ENCODE results near the gene KLHDC9.
"Not testable (repeated sequence)": the region's sequence is repeated elsewhere in the genome, so short reads cannot be mapped to it uniquely, and the experiment has no call there.

Gene KLHDC9, protein sequence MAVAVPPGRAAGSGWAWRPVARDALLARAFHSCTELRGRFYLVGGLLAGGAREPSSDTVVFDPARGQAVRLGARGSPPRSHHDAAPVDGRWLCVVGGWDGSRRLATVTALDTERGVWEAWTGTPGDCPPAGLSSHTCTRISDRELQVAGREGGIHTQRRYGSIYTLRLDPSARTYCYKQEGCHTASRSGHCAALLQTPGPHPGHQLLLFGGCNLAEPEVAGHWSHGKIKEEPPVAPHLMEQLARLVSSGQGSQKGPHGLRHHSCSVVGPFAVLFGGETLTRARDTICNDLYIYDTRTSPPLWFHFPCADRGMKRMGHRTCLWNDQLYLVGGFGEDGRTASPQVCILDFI

DNA sequence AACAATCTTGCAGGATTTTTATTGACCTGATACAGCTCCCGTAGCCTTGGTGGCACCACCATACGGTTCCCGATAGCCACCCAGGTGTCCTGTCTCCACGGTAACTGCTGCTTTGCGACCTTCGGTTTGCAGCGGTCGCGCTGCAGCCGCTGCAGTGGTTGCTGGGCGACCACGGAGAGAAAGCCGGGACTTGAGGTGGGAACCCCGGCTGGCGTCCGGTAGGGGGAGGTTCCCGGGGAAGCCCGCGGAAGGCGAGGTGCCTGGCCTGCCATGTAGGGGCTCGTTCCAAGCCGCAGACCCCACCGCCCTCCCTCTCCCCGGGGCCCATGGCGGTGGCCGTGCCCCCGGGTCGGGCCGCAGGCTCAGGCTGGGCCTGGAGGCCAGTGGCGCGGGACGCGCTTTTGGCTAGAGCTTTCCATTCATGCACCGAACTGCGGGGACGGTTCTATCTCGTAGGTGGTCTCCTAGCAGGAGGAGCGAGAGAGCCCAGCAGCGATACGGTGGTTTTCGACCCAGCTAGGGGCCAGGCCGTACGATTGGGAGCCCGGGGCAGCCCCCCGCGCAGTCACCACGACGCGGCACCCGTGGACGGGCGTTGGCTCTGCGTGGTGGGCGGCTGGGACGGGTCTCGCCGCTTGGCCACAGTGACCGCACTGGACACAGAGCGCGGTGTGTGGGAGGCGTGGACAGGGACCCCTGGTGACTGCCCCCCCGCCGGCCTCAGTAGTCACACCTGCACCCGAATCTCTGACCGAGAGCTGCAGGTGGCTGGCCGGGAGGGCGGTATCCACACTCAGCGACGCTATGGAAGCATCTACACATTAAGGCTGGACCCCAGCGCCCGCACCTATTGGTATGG, at the start of gene KLHDC9:
KLHDC9 (plus strand) TSS at position 152 of the 859 bp plus-strand sequence; CDS start at position 327, 175 bp downstream.
- DNase-seq, result peak; percentile 75

DNA sequence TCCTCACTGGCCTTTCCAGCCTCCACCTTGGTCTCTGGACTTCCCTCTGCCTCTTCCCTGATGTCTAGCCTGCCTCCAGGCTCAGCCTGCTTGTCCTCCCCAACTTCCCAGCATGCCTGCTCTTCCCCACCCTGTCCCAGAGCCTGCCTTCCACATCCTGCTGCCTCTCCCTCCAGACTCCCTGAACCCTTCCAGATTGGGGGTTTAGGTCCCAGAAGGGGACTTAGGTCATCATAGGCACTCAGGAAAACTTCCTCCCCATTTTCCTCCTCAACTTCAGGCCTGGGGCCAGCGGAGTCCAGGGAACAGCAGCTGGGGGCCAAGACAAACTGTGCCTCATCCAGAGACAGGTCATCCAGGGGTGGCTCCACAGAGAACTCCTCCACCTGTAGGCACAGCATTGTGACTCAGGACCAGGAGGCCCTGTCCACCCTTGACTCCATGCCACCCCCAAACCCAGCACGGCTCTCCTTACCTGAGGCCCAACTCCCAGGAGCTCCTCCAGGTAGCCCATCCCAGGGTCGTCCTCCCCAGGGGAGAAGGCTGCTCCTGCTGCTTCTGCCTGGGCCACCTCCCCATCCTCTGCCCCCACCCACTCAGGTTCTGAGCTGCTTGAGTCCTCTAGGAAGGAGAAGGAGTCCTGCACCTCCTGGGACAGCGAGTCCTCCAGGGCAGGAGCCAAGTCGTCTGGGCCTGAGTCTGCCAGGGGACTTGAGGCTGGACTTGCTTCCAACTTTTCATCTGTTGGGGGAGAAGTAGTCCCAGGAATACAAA, 49.0 kb upstream of the KLHDC9 start:
- DNase-seq, result no peak

- DNase-seq, result no peak
Measured at GRCh38 chr1:161051219-161051618, 46.9 kb upstream of the KLHDC9 start.

DNA sequence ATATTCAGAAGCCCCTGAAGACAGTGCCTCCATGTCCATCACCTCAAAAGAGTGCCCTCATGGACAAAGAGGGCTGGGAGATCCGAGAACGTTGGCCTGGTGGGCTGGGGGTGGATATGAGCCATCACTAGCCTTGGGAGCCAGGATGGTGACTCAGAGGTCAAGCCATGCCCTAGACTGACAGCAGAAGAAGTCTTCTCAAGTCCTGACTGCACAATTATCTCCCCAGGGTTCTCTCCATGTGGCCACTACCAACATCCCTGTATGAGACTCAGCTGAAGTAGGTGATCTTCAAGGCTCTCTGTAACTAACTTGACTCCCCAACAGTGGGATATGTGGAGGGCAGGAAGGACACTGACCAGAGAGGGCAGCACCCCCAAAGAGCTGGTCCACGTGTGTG, 45.3 kb upstream of the KLHDC9 start:
- no peak for DNase-seq

DNA sequence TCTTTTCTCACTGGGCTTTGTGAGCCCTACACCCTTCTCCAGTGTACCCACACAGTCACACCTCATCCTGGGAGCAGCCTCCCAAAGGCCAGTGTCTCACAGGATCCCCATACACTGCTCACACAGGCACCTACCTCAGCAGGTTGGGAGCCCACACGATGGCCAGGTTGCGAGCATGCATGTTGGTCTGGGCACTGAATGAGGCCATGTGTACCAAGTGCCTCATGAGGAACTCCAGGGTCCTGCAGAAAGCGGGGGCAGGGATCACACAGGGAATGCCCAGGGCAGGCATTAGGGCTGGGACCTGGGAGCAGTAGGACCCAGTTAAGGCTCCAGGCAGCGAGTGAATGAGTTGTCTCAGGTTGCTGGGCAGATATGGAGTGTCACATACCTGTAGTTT, 43.9 kb upstream of the KLHDC9 start:
- DNase-seq, result no peak

DNA sequence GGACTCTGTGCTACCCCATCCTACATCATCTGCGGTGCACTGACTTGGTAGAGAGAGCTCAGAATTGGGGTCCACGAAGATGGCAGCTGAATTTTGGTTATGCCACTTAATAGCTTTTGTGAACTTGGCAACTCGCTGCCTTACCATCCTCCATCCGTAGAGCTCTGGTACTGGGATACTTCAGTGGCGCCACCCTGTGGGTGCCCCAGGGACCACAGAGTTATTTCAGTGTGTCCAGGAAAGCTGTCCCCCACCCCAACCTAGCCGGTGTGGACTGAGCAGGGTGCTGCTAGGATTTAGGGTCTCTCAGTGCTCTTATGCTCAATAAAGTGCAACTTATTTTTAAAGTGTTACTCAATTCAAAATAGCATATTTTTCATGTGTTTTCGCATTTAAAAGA, 43.4 kb upstream of the KLHDC9 start:
- no peak for DNase-seq

GRCh38 chr1:161059293-161059692, 38.9 kb upstream of the KLHDC9 start:
- DNase-seq, result no peak

DNA sequence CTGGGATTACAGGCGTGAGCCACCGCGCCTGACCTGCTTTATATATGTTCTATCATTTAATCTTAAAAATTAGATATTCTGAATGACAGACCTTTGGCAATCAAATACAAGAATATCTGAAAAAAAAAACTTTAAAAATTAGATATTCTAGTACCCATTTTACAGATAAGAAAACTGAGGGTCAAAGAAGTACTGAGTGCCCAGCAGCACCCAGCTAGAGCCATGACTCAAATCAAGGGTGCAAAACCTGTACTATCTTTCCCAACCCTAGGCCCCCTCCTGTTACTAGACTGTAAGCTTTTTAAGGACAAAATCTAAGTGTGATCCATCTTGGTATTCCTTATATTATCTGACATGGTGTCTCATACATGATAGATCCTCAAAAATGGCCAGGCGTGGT, 36.7 kb upstream of the KLHDC9 start:
- no peak for DNase-seq

GRCh38 chr1:161063936-161064335, 34.2 kb upstream of the KLHDC9 start:
- DNase-seq, result not testable (repeated sequence)

GRCh38 chr1:161065681-161066080, 32.5 kb upstream of the KLHDC9 start:
- DNase-seq, result not testable (repeated sequence)

DNA sequence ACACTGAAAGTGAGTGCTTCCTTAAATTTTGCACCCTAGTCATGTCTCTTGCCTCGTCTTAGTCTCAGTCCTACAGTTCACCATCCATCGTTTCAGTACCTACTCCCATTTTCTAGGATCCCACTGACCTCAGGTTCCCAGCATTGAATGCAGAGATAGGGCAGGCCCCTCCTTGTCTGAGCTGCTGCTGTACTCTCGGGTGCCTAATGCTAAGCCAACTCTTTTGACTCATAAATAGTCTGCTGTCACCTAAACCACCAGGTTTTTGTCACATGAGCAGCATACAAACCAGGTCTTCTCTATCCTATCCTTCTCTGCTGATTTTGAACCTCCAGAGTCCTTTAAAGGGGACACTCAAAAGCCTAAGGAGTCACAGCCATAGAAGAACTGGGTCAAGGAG, 31.5 kb upstream of the KLHDC9 start:
- DNase-seq, result no peak

DNA sequence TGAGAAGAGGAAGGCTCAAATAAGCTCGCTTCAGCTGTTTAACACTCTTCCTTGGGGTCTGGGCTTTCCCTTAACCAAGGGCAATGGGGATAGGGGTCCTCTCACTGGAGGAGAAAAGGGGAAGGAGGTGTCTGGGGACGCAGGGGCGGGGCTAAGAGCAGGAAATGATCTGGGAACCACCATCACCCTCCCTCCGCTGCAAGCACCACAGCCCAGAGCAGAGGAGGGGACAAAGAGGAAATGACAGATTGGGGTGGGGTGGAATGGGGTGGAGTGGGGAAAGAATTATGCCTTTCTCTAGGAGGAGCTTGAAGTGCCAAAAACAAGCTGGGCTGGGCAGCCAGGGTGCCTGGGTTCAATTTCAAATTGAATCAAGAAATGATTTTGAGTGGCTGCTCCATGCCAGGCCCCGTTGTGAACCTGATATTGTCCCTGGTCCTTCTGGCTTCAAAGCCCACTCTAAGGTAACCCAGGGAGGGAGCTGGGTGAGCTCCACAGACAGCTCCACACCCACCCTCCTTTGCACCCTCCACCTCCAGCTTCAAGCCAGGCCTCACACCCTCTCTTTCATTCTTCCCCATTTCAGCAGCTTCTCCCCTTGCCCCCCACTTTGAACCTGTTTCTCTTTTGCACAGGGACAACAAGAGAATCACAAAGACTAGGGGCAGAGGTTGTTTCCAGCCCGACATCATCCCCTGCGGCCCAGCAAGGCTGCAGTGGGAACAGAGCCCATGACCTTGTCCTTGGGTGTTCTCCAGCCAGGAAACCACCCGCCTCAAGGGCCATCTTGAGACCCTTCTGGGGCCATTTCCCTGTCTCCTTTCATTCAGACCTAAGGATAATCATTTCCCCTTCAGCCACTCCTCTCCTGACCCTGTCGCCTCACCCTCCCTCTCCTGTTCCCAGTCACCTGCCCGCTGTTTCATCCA, 29.6 kb upstream of the KLHDC9 start:
- no peak for DNase-seq

DNA sequence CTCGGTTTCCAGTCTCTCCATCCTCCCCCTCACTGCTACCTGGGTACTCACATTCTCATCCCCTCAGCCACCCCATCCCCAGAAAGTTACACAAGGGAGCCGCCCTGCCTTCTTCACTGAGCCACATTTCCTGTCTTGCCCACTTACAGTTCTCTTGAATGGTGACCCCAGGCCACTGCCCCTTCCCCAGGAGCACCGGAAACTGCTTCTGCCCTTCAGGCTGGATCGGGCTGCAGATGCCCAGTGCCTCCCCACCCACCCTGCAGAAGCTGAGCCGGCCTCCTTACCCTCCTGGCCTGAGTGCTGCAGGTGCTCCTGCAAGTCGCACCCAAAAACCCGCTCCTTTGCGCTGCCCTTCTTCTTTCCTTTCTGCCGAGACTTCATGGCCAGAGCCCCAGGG, 28.9 kb upstream of the KLHDC9 start:
- DNase-seq, result no peak

- DNase-seq, result no peak
Measured at GRCh38 chr1:161069731-161070270, 28.4 kb upstream of the KLHDC9 start, which contains the start of gene ARHGAP30. TSS of gene ARHGAP30 (minus strand) at chr1:161069891. CDS start at chr1:161069624, 267 bp downstream.

DNA sequence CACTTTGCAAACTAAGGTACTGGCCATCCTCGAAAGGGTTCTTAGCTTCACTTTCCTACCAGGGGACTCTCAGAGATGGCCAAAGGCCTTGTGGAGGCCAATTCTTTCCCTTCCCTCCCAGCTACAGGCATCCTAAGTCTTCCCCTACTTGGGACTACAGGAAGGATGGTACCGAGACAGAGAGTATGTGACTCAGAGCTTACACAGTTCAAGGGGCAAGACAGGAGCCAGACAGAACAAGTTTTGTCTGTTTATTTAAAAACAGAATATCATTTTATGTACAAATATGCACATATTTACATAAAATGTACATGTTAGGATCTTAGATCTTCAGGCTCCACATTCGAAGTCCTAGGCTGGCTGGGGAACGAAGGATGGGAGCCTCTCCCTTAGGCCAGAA, 27.4 kb upstream of the KLHDC9 start:
- DNase-seq, result no peak

- no peak for DNase-seq
Measured at GRCh38 chr1:161071886-161072371, 26.2 kb upstream of the KLHDC9 start.

DNA sequence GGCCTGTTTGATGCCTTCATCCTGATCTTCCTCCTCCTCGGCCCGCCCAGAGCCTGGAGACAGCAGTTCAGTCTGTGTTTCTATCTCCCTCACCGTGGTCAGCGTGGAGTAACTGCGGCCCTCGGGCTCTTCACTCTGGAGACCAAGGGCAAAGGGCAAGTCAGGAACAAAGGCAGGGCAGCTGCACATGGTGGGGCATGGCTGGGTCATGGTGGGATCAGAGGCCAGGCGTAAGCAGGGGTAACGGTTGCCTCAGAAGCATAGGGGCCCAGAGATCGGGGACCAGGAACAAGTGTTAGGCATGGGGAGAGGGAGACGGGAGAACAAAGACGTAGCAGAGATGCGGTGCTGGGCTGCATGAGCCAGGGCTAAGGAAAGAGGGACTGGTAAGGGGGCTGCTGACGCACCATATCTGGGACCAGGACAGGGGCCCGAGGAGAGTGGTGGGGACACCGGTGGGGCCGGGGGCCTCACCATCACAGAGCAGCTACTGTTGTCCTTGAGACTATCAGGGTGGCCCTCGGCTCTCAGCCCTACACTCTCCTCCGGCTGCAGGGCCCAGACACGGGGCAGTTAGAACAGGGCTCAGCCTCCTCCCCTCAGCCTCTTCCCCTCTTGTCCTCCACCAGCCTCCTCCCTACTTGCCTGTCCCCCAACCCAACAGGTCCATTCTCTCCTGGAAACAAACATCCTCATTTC, 25.3 kb upstream of the KLHDC9 start:
- no peak for DNase-seq

GRCh38 chr1:161073474-161074121, 24.6 kb upstream of the KLHDC9 start:
- no peak for DNase-seq

DNA sequence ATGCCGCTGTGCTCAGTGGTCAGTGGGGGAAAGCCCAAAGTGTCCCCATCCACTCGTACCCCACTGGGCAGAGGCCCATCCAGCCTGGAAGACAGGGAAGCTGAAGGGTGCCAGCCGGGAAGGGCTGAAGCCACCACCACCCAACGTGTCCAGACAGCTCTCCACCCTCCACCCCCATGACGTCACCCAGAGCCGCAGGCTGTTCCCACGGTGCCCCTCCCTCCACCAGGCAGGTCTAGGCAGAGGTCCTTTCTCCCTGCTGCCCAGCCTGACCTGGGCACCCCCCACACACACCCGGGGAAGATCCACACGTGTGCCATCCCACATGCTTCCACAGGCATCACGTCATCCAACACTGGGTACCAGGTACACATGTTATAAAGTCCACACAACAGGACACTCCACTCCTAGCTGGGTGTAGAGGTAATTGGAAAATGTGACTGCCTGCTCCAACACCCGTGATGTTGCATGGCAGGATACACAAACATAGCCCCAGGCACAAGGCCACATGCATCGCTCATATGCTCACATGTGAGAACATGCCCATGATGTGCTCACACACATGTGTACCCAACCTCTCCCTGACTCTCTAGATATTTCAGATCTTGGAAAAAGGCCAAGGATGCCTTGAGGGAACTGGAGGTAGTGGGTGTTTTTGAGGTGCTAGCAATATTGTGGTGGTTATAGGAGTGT, 23.3 kb upstream of the KLHDC9 start:
- no peak for DNase-seq

GRCh38 chr1:161076410-161076809, 21.8 kb upstream of the KLHDC9 start:
- DNase-seq, result no peak
